KMS-11 (cell line): ENCODE data around the gene ARL5C.

ENCODE experiments used
- H2AFZ ChIP-seq: fragments of 200-600 bp; sonication (generic); 2 replicates; pipeline ENCODE4 v1.6.1; 2016; ENCODE audit warnings: antibody characterized with exemption, mixed run types, low read depth
- H3K27ac ChIP-seq: fragments of 200-600 bp; sonication (generic); 2 replicates; pipeline ENCODE4 v1.6.1; 2016; ENCODE audit warnings: mild to moderate bottlenecking, mixed run types
- H3K27me3 ChIP-seq: fragments of 200-600 bp; sonication (generic); 2 replicates; pipeline ENCODE4 v1.6.1; 2017; ENCODE audit warnings: mild to moderate bottlenecking, low read depth, mixed run types, moderate library complexity; ENCODE audit not compliant: insufficient read depth
- H3K36me3 ChIP-seq: fragments of 200-600 bp; sonication (generic); 2 replicates; pipeline ENCODE4 v1.6.1; 2017; ENCODE audit warnings: mild to moderate bottlenecking, mixed run types; ENCODE audit not compliant: insufficient read depth
- H3K4me1 ChIP-seq: fragments of 200-600 bp; sonication (generic); 2 replicates; pipeline ENCODE4 v1.6.1; 2016; ENCODE audit warnings: mild to moderate bottlenecking, low read depth, mixed run types; ENCODE audit not compliant: poor library complexity, severe bottlenecking
- H3K4me2 ChIP-seq: fragments of 200-600 bp; sonication (generic); 2 replicates; pipeline ENCODE4 v1.7.0; 2016; ENCODE audit warnings: mild to moderate bottlenecking, mixed run types
- H3K4me3 ChIP-seq: fragments of 200-600 bp; sonication (generic); IDR thresholded peaks from 2 replicates; pipeline ENCODE4 v1.6.1; 2017; ENCODE audit warnings: low read depth, low read length, mixed read lengths; ENCODE audit not compliant: insufficient read depth
- H3K79me2 ChIP-seq: fragments of 200-600 bp; sonication (generic); 2 replicates; pipeline ENCODE4 v1.6.1; 2016; ENCODE audit warnings: low read depth, mixed run types; ENCODE audit not compliant: insufficient read depth
- H3K9ac ChIP-seq: fragments of 200-600 bp; sonication (generic); 2 replicates; pipeline ENCODE4 v1.6.1; 2016; ENCODE audit warnings: mild to moderate bottlenecking, mixed run types
- H4K20me1 ChIP-seq: fragments of 200-600 bp; sonication (generic); 2 replicates; pipeline ENCODE4 v1.6.1; 2016; ENCODE audit warnings: mild to moderate bottlenecking, mixed run types; ENCODE audit not compliant: insufficient read depth
- TF ChIP-seq, protein P1 (sequence below): fragments of 200-600 bp; sonication (generic); conservative IDR thresholded peaks from 2 replicates; pipeline ENCODE4 v1.6.1; 2017; ENCODE audit warnings: low read depth, mild to moderate bottlenecking, antibody characterized with exemption, low read length, moderate library complexity, mixed read lengths

Gene ARL5C

DNA sequence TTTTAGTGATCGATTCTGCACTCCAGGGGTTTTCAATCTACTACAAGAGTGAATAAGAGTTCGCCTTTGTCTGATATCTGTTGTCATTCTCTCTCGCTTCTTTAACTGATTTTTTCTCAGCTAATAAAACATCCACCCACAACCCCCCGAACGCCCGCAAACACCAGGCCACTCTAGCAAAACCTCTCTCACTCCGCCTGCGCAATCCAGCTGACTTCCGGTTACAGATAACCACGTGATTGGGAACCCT is 33.8 kb upstream of the ARL5C start:
- peak overlapping the region; percentile 43; the same call in 1 of the 2 replicates for H2AFZ ChIP-seq
- no peak overlapping the region for H3K4me3 ChIP-seq
- peak overlapping the region; percentile 80 for H3K27ac ChIP-seq
- H3K79me2 ChIP-seq, result peaks cover 34% of the 10 kb centered on the region
- peaks cover 23% of the 10 kb centered on the region; the same call in 1 of the 2 replicates for H3K36me3 ChIP-seq
- H3K4me1 ChIP-seq, result peaks cover 49% of the 10 kb centered on the region
- no peaks in the 10 kb centered on the region for H4K20me1 ChIP-seq
- H3K9ac ChIP-seq, result peak overlapping the region; percentile 90
- TF ChIP-seq, protein P1, sequence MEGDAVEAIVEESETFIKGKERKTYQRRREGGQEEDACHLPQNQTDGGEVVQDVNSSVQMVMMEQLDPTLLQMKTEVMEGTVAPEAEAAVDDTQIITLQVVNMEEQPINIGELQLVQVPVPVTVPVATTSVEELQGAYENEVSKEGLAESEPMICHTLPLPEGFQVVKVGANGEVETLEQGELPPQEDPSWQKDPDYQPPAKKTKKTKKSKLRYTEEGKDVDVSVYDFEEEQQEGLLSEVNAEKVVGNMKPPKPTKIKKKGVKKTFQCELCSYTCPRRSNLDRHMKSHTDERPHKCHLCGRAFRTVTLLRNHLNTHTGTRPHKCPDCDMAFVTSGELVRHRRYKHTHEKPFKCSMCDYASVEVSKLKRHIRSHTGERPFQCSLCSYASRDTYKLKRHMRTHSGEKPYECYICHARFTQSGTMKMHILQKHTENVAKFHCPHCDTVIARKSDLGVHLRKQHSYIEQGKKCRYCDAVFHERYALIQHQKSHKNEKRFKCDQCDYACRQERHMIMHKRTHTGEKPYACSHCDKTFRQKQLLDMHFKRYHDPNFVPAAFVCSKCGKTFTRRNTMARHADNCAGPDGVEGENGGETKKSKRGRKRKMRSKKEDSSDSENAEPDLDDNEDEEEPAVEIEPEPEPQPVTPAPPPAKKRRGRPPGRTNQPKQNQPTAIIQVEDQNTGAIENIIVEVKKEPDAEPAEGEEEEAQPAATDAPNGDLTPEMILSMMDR, result no peak
- H3K4me2 ChIP-seq, result peak overlapping the region; percentile 74; the same call in 1 of the 2 replicates
- H3K27me3 ChIP-seq, result no peaks in the 10 kb centered on the region

GRCh38 chr17:39198186-39198566 is 32.2 kb upstream of the ARL5C start:
- Histone ChIP-seq H2AFZ (peak overlapping the region; percentile 38), H3K36me3 (peaks cover 18% of the 10 kb centered on the region; the same call in 1 of the 2 replicates), H3K4me1 (peaks cover 49% of the 10 kb centered on the region), H3K4me2 (peak overlapping the region; percentile 60; the same call in 1 of the 2 replicates), H3K79me2 (peaks cover 34% of the 10 kb centered on the region), H4K20me1 (no peaks in the 10 kb centered on the region), H3K27me3 (no peaks in the 10 kb centered on the region), H3K4me3 (no peak overlapping the region), H3K9ac (no peak overlapping the region), H3K27ac (no peak overlapping the region)
- TF ChIP-seq, protein P1, result no peak

GRCh38 chr17:39197380-39198185 is 31.6 kb upstream of the ARL5C start, which contains the start of gene CACNB1:
CACNB1 (minus strand) TSS chr17:39197669; CDS start chr17:39197495, 174 bp downstream.
- TF ChIP-seq, protein P1, result no peak
- peaks cover 29% of the 10 kb centered on the region for H3K79me2 ChIP-seq
- peaks cover 45% of the 10 kb centered on the region for H3K4me1 ChIP-seq
- H2AFZ ChIP-seq, result peak within 1 kb of the TSS; percentile 38
- H3K9ac ChIP-seq, result peak within 1 kb of the TSS; percentile 46; the same call in 1 of the 2 replicates
- peaks cover 14% of the 10 kb centered on the region; the same call in 1 of the 2 replicates for H3K36me3 ChIP-seq
- no peak within 1 kb of the TSS for H3K27ac ChIP-seq
- peak within 1 kb of the TSS; percentile 97 for H3K4me2 ChIP-seq
- no peak within 1 kb of the TSS for H3K4me3 ChIP-seq
- no peaks in the 10 kb centered on the region for H4K20me1 ChIP-seq
- no peaks in the 10 kb centered on the region for H3K27me3 ChIP-seq

- Histone ChIP-seq H3K9ac (peak overlapping the region; percentile 46; the same call in 1 of the 2 replicates), H3K79me2 (peaks cover 22% of the 10 kb centered on the region), H2AFZ (peak overlapping the region; percentile 38), H4K20me1 (no peaks in the 10 kb centered on the region), H3K36me3 (peaks cover 7% of the 10 kb centered on the region; the same call in 1 of the 2 replicates), H3K4me2 (peak overlapping the region; percentile 51; the same call in 1 of the 2 replicates), H3K4me1 (peaks cover 39% of the 10 kb centered on the region), H3K4me3 (no peak overlapping the region), H3K27me3 (no peaks in the 10 kb centered on the region), H3K27ac (no peak overlapping the region)
- TF ChIP-seq, protein P1, result no peak
These were observed 30.9 kb upstream of the ARL5C start for GRCh38 chr17:39196808-39197291.
